HCT116 (cell line): Measurements from ENCODE around the gene FSIP2. TPM values are rescaled to one million over a fixed set of nuclear protein-coding genes. Genes with fewer than 3 reads are reported as not detected.

ENCODE experiments used
- ATAC-seq: fragments of 200-7000 bp; cut with Tn5 transposase; 2 replicates; pipeline ENCODE4 v1.9.1; 2020; ENCODE audit warnings: mild to moderate bottlenecking, moderate library complexity
- BruUV-seq: library from RNA; stranded (reverse); fragments of 400-500 nt; replicated peaks from 2 replicates; lab custom pipeline; 2021; lab: Mats Ljungman, UMichigan
- CTCF ChIA-PET: fragments of 300-600 bp; sonication (Branson Sonifier 250); formaldehyde crosslinking; loops from one replicate; lab custom pipeline; 2021; ENCODE audit warnings: antibody characterized with exemption; lab: Charles Lee
- POLR2A ChIA-PET: fragments of 300-600, 350-600 bp; sonication (Branson Sonifier 250); formaldehyde crosslinking; loops from one replicate; lab custom pipeline; 2021; ENCODE audit warnings: antibody characterized with exemption; lab: Charles Lee
- RAD21 ChIA-PET, 2 experiments: fragments of 300-600 bp; sonication (Branson Sonifier 250); formaldehyde crosslinking; loops; one replicate each; lab custom pipeline; 2023; ENCODE audit warnings: low total read pairs in 2 of 2; ENCODE audit not compliant: uncharacterized antibody in 2 of 2, unreplicated experiment in 2 of 2, low non-redundant PET in 1 of 2; lab: Charles Lee
- DNase-seq: peaks from one replicate; pipeline ENCODE4 v3.0.0-alpha.2; 2010; ENCODE audit warnings: low read depth, low spot score
- H2AFZ ChIP-seq: fragments of 200-600 bp; shearing (Covaris generic), sonication (generic); 2 replicates; pipeline ENCODE4 v1.6.1; 2017; ENCODE audit warnings: low read depth, mixed run types, mixed read lengths, antibody characterized with exemption, low read length; ENCODE audit not compliant: poor library complexity, severe bottlenecking
- H3K27ac ChIP-seq: 2 replicates; pipeline ENCODE4 v1.5.1; 2012; ENCODE audit warnings: low read depth, low read length
- H3K27me3 ChIP-seq: fragments of 200-600 bp; sonication (generic); 2 replicates; pipeline ENCODE4 v1.6.1; 2016; ENCODE audit warnings: mixed run types, low read length, mixed read lengths; ENCODE audit not compliant: insufficient read depth
- H3K36me3 ChIP-seq, 2 experiments: fragments of 200-500 bp in 1 of 2; fragments of 200-600 bp in 1 of 2; sonication (Bioruptor generic) in 1 of 2; sonication (generic) in 1 of 2; 2 replicates each; pipeline versions ENCODE4 v1.5.1 to v1.6.1; 2014 to 2016; ENCODE audit warnings: low read length in 2 of 2, inconsistent platforms in 1 of 2, mixed read lengths in 1 of 2, mixed run types in 1 of 2; ENCODE audit not compliant: insufficient read depth in 2 of 2, control insufficient read depth in 1 of 2
- H3K4me1 ChIP-seq, 2 experiments: fragments of 200-600 bp in 1 of 2; sonication (generic) in 1 of 2; 2 replicates each; pipeline versions ENCODE4 v1.5.1 to v1.6.1; 2012 to 2017; ENCODE audit warnings: low read length in 2 of 2, inconsistent platforms in 1 of 2, mild to moderate bottlenecking in 1 of 2, mixed read lengths in 1 of 2, mixed run types in 1 of 2, moderate library complexity in 1 of 2; ENCODE audit not compliant: insufficient read depth in 2 of 2, control insufficient read depth in 1 of 2
- H3K4me2 ChIP-seq: fragments of 200-600 bp; sonication (generic); 2 replicates; pipeline ENCODE4 v1.6.1; 2017; ENCODE audit warnings: mixed run types, low read length, mixed read lengths
- H3K4me3 ChIP-seq, 2 experiments: fragments of 200-600 bp in 1 of 2; sonication (generic) in 1 of 2; replicated peaks in 1 of 2; 2 replicates each; pipeline ENCODE4 v1.5.1; 2011 to 2016; ENCODE audit warnings: low read length in 2 of 2, control low read depth in 1 of 2, low read depth in 1 of 2, mild to moderate bottlenecking in 1 of 2, mixed read lengths in 1 of 2, mixed run types in 1 of 2
- H3K79me2 ChIP-seq: fragments of 200-600 bp; sonication (generic); 2 replicates; pipeline ENCODE4 v1.6.1; 2017; ENCODE audit warnings: mild to moderate bottlenecking, mixed run types, low read length, moderate library complexity, mixed read lengths; ENCODE audit not compliant: insufficient read depth
- H3K9ac ChIP-seq: fragments of 200-600 bp; sonication (generic); 2 replicates; pipeline ENCODE4 v1.6.1; 2016; ENCODE audit warnings: low read length, mixed read lengths
- H3K9me2 ChIP-seq: fragments of 200-600 bp; sonication (generic), shearing (Covaris generic); 2 replicates; pipeline ENCODE4 v1.6.1; 2017; ENCODE audit warnings: mixed run types, mild to moderate bottlenecking, moderate library complexity; ENCODE audit not compliant: insufficient read depth
- H3K9me3 ChIP-seq, 2 experiments: fragments of 200-500 bp in 1 of 2; fragments of 200-600 bp in 1 of 2; sonication (Bioruptor generic) in 1 of 2; sonication (generic) in 1 of 2; 2 replicates each; pipeline ENCODE4 v1.6.1; 2014 to 2017; ENCODE audit warnings: low read length in 2 of 2, mixed read lengths in 2 of 2, inconsistent platforms in 1 of 2, low read depth in 1 of 2, mild to moderate bottlenecking in 1 of 2, mixed run types in 1 of 2, moderate library complexity in 1 of 2; ENCODE audit not compliant: control insufficient read depth in 1 of 2, insufficient read depth in 1 of 2
- H4K20me1 ChIP-seq: fragments of 200-600 bp; sonication (generic), shearing (Covaris generic); 2 replicates; pipeline ENCODE4 v1.6.1; 2017; ENCODE audit warnings: mixed run types, mild to moderate bottlenecking, moderate library complexity; ENCODE audit not compliant: insufficient read depth
- CBX3 ChIP-seq: IDR thresholded peaks from 2 replicates; pipeline ENCODE4 v1.6.1; 2012; ENCODE audit warnings: low read depth
- CEBPB ChIP-seq: IDR thresholded peaks from 2 replicates; pipeline ENCODE4 v1.6.1; 2012; ENCODE audit warnings: low read depth
- EGR1 ChIP-seq: IDR thresholded peaks from 2 replicates; pipeline ENCODE4 v1.6.1; 2012; ENCODE audit warnings: low read depth
- ELF1 ChIP-seq: IDR thresholded peaks from 2 replicates; pipeline ENCODE4 v1.6.1; 2012; ENCODE audit warnings: low read depth, borderline replicate concordance
- EZH2 ChIP-seq: fragments of 200-600 bp; sonication (generic); IDR thresholded peaks from 2 replicates; pipeline ENCODE4 v1.6.1; 2017; ENCODE audit warnings: antibody characterized with exemption, mixed run types
- FOSL1 ChIP-seq: IDR thresholded peaks from 2 replicates; pipeline ENCODE4 v1.6.1; 2012; ENCODE audit warnings: low read depth
- JUND ChIP-seq: IDR thresholded peaks from 2 replicates; pipeline ENCODE4 v1.6.1; 2012
- SP1 ChIP-seq: IDR thresholded peaks from 2 replicates; pipeline ENCODE4 v1.6.1; 2012; ENCODE audit warnings: low read depth
- SRF ChIP-seq: IDR thresholded peaks from 2 replicates; pipeline ENCODE4 v1.6.1; 2012; ENCODE audit warnings: low read depth
- YY1 ChIP-seq: IDR thresholded peaks from 2 replicates; pipeline ENCODE4 v1.6.1; 2011; ENCODE audit warnings: low read length, low read depth, moderate library complexity, mild to moderate bottlenecking; ENCODE audit not compliant: insufficient replicate concordance; ENCODE audit errors: extremely low read depth
- ZFX ChIP-seq: fragments of 450-650 bp; IDR thresholded peaks from 2 replicates; pipeline ENCODE4 v1.6.1; 2017
- ZNF274 ChIP-seq: fragments of 200-500 bp; sonication (Bioruptor generic); IDR thresholded peaks from 2 replicates; pipeline ENCODE4 v1.6.1; 2014; ENCODE audit warnings: mild to moderate bottlenecking, low read depth, low read length, inconsistent platforms
- intact Hi-C: fragments of 100-400 bp; cut with micrococcal nuclease; formaldehyde crosslinking; loops from 2 replicates; pipeline ENCODE4 v1.10.0; 2022
- total RNA-seq: library from RNA; stranded (reverse); gene quantifications from one replicate; pipeline ENCODE4 v1.2.1, GENCODE V29; 2021; ENCODE audit not compliant: unreplicated experiment
- TF ChIP-seq, protein P1 (sequence below): IDR thresholded peaks from 2 replicates; pipeline ENCODE4 v1.6.1; 2012

The FSIP2 gene
- total RNA-seq, 1 experiment from 2014 or later, result not detected

DNA sequence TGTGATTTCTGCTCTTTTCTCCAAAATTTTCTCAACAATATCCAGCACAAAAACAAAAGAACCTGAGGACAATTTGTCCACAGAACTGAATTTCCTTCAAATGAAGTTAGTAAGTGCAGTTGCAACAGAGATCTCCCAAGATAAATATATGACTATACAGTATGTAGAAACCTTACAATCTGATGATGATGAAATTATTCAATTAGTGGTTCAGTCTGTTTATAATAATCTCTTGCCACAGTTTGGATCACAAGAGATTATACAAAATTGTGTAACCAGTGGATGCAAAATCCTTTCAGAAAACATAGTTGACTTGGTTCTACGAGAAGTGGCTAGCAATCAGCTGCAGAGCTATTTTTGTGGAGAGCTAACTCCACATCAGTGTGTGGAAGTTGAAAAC lies 68.7 kb downstream of the FSIP2 start:
- H3K9ac ChIP-seq, result no peak overlapping the region
- no peaks in the 10 kb centered on the region for H3K9me2 ChIP-seq
- no peaks in the 10 kb centered on the region for H3K36me3 ChIP-seq
- H3K79me2 ChIP-seq, result no peaks in the 10 kb centered on the region
- H3K27ac ChIP-seq, result no peak overlapping the region
- ATAC-seq (no peak), DNase-seq (no peak)
- intact Hi-C loops, result no loop called here
- no peak overlapping the region for H3K4me3 ChIP-seq
- no TSS peak for BruUV-seq
- RAD21 ChIA-PET, result no interaction called here
- TF ChIP-seq ZFX (no peak), EGR1 (no peak), ZNF274 (no peak), CBX3 (no peak), CEBPB (no peak), YY1 (no peak), FOSL1 (no peak), JUND (no peak), ELF1 (no peak), SRF (no peak)
- CTCF ChIA-PET, result no interaction called here
- H3K4me2 ChIP-seq, result no peak overlapping the region
- no peaks in the 10 kb centered on the region for H3K9me3 ChIP-seq
- no peak overlapping the region for H2AFZ ChIP-seq
- no peaks in the 10 kb centered on the region for H3K27me3 ChIP-seq
- H4K20me1 ChIP-seq, result no peaks in the 10 kb centered on the region
- POLR2A ChIA-PET, result no interaction called here
- H3K4me1 ChIP-seq, result no peaks in the 10 kb centered on the region

GRCh38 chr2:185811580-185811979 lies 73.0 kb downstream of the FSIP2 start:
- no peaks in the 10 kb centered on the region for H4K20me1 ChIP-seq
- no peak overlapping the region for H3K4me3 ChIP-seq
- TF ChIP-seq CBX3 (no peak), SP1 (no peak), EZH2 (no peak), ZFX (no peak), ELF1 (no peak), JUND (no peak)
- TF ChIP-seq, protein P1, sequence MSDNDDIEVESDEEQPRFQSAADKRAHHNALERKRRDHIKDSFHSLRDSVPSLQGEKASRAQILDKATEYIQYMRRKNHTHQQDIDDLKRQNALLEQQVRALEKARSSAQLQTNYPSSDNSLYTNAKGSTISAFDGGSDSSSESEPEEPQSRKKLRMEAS, result no peak
- H3K27ac ChIP-seq, result no peak overlapping the region
- no peaks in the 10 kb centered on the region for H3K9me2 ChIP-seq
- no TSS peak for BruUV-seq
- DNase-seq, result no peak
- H3K9me3 ChIP-seq, result no peaks in the 10 kb centered on the region
- CTCF ChIA-PET, result no interaction called here
- H3K4me1 ChIP-seq, result no peaks in the 10 kb centered on the region
- H3K79me2 ChIP-seq, result no peaks in the 10 kb centered on the region
- RAD21 ChIA-PET, result no interaction called here
- no peak overlapping the region for H3K4me2 ChIP-seq
- intact Hi-C loops, result no loop called here
- POLR2A ChIA-PET, result no interaction called here
- H3K27me3 ChIP-seq, result no peaks in the 10 kb centered on the region
- no peak overlapping the region for H2AFZ ChIP-seq
- ATAC-seq, result no peak
- no peak overlapping the region for H3K9ac ChIP-seq
- H3K36me3 ChIP-seq, result no peaks in the 10 kb centered on the region
